ENCODE results near the gene BTRC.
A peak's percentile ranks its signal among the peaks of the same experiment; 100 is the strongest.
"Not testable (repeated sequence)": the region's sequence is repeated elsewhere in the genome, so short reads cannot be mapped to it uniquely, and the experiment has no call there.

Gene BTRC

DNA sequence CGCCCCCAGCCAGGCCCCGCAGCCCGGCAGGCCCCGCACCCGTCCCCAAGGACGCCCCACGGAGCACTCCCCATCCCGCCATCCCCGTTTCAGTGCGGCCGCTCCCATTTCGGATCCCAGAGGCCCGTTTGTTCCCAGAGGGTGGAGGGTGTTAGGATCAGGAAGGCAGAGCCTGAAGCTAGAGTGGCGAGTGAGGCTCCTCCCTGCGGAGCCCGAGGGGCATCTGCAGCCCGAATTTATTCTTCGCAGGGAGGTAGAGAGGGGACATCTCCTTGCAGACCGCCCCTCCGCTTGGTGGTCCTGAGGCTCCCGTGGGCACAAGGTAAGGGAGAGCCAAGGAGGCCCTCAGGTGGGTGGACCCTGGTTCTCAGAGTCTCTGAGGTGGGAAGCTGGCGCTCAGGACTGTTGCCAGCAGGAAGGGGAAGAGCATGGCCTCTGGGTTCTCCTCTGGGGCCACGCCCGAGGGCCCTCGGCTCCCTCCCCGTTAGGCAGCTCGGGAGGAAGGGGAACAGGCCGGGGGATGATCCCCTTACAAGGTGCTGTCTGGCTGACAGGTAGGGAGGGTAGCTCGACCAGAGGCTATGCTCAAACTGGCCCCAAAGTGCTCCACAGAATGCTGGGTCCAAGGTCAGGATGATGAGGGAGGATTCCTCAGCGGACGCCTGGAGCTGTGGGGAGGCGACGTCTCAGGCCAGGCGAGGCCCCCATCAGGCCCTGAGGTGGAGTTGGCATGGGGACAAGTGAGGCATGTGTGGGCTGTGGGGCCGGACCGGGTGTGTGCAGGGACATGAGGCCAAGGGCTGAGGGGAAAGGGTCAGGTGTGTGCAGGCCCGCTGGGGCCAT is 216.7 kb downstream of the BTRC start:
- DNase-seq, result no peak

DNA sequence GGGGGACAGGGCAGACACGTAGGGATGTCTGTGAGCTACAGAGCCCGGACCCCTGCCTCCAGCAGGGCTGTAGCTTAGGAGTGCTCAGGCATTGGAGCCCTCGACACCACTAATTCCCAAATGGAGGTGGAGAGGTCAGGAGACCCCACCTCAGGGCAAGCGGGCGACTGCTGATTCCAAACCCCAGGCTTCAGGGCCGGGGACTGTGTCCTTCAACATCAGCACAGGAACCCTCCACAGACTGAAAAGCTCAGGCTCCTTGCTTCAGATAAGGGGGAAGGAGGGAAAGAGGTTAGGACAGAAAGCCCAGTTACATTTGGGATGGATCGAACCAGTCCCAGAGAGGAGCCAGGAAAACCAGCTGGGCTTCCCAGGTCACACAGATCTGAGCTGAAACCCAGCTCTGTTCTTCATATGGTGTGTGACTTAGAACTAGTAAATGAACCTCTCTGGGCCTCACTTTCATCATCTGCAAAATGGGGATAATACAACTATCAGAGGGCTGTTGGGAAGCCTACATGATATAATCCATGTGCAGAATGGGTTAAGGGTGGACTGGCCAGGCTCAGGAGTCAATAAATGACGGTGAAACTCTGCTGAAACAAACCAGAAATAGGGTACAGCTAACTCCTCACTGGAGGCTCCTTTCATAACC is 217.4 kb downstream of the BTRC start:
- DNase-seq, result no peak

- DNase-seq, result no peak
Observed at GRCh38 chr10:101572126-101572525, 218.2 kb downstream of the BTRC start.

- no peak for DNase-seq
Observed at GRCh38 chr10:101572785-101573184, 218.8 kb downstream of the BTRC start.

DNA sequence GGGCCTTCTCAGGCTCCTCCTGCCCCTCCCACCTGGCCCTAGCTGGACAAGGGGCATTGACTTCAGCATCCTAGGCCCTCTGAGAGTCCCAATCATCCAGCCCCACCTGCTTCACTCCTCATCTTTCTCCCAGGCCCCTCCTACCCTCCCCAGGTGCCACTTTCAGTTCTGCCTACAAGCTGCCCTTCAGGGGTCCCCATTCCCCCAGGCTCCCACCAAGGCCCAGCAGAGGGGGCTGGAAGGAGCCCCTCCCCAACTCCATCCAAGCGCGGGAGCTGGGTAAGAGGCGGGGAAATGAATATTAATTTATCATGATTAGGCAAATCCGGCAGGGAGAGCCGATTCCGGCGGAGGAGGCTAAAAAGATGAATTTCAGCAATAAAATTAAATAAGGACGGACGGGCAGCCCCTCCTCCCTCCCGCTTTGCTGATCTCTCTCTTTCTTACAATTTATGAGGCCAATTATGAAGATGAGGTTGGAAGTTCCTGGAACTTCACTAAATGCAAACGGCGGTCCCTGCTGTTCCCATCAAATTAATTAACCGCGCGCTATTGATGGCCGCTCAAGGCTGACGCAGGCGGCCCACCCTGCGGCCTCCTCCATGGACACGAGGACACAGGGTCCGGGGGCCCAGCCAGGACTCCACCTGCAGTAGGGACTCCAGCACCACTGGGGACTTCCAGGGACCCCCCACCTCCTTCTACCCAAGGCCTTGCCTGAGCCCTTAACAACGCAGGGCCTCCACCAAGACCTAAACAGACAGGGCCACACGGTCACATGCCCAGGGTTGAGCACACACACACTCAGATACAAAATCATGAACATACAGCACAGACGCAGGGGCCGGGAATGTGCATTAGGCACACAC is 220.2 kb downstream of the BTRC start:
- no peak for DNase-seq

GRCh38 chr10:101575091-101575490 is 221.1 kb downstream of the BTRC start:
- no peak for DNase-seq

DNA sequence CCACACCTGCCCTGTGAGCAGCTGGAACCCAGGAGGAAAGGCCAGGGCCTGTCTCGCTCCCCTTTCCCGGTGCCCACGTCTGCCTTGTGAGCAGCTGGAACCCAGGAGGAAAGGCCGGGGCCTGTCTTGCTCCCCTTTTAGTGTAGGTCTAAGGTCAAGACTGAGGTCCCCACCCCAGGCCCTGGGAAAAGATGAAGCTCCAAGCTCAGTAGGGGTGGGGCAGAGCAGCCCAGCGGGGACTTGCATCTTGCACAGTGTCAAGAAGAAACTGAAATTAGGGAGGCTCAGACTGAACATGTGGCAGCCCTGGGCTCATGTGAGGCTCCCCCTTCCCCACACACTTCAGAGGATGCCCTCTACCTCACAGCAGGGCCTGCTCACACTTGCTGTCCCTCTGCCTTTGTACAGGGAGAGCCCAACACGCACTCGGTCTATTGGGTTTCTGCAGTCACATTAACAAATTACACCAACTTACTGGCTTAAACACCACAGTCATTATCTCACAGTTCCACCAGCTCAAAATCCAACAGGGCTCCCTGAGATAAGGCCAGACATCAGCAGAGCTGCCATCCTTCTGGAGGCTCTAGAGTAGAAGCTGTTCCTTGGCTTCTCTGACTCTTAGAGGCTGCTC is 221.7 kb downstream of the BTRC start:
- no peak for DNase-seq

GRCh38 chr10:101576211-101576863 is 222.4 kb downstream of the BTRC start:
- DNase-seq, result no peak

DNA sequence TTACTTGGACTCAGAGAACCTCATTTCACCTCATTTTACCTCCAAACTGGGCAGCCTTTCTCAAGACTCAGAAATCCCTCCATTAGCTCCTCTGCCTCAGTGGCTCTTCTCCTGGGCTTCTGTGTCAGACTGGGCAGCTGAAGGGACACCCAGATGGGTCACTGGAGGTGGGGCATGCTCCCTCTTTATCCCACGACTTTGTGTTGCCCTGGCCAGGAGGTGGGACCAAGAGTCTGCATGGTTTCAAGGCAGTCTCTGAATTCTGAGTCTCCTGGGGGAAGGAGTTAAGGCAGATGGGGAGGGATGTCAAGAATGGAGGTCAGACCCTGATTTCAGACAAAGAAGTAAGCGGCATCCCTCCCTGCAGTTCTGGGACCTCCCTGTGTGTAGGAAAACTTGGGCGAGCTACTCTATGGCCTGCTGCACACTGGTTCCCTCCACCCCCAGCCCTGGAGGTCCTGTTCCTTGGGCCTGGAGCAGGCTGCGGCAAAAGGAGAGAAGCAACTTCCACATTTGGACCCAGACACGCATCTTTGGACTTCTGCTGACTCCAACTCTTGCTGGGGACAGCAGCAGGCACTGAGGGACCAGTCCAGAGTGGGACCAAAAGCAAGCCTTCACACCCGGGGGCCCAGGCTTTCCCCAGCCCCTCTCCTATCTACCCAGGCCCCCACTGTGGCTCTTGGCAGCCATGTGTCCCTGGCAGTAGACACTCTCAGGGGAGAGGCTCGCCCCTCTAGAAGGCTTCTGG is 223.3 kb downstream of the BTRC start:
- DNase-seq, result no peak

GRCh38 chr10:101578192-101578591 is 224.2 kb downstream of the BTRC start:
- DNase-seq, result no peak

DNA sequence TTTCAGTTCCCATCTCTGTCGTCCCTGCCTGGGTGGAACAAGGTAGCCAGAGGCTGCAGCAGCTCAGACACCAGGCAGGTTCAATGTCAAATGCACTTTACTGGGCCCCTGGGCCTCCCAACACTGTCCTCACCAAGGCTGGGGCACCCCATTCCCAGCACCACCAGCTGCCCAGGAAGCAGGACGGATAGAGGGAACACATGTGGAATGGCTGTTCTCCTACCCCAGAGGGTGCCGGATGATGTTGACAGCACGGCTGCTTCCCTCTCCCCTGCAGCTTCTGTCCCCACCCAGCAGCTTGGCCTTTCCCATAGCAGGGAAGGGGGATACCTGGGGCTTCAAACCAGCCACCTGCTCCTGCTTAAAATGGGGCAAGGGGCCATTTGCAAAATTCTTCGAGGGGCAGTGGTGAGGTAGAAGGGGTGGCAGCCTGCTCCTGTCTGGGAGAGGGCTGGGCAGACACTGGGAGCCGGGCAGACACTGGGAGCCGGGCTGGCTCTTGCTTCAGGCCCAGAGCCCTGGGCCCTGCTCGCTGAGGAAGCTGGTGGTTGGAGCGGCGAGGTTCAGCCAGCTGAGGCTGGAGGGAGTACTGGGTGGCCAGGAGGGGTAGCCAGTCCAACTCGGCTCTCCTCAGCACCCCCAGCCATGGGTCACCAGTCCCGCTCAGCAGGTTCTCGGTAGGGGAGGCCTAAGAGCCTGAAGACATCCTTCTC is 225.0 kb downstream of the BTRC start:
- no peak for DNase-seq

DNA sequence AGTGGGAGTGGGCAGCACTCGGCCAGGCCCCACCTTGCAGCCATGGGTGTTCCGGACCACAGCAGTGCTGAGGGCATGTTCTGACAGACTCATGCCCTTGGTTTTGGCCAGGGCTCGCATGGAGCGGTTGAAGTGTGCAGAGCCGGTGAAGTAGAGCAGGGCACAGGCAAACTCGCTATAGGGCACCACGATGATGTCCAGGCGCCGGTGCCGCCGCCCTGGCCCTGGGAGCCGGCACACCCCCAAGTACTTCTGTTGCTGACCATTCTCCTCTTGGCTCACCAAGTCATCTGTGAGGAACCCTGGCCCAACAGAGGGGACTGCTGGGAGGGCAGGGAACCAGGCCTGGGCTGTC is 225.5 kb downstream of the BTRC start:
- no peak for DNase-seq

GRCh38 chr10:101580486-101581399 is 226.8 kb downstream of the BTRC start:
- no peak for DNase-seq

DNA sequence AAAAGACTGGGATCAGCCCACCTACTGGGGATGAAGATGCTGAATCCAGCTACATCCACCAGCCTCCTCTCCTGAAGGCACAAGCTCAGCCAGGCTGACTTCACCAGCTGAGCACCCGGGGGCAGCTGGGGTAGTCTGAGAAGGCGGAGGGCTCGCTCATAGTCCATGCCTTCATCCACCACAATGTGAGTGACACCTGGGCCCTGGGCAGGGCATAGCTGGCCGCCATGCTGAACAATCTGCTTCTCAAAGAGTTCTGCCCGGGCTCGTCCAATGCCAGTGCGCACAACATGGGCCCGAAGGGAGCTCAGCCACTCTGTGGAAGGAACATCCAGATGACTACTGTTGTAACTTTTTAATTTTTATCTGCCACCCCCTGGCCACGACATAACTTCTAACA is 231.9 kb downstream of the BTRC start:
- DNase-seq, result no peak

DNA sequence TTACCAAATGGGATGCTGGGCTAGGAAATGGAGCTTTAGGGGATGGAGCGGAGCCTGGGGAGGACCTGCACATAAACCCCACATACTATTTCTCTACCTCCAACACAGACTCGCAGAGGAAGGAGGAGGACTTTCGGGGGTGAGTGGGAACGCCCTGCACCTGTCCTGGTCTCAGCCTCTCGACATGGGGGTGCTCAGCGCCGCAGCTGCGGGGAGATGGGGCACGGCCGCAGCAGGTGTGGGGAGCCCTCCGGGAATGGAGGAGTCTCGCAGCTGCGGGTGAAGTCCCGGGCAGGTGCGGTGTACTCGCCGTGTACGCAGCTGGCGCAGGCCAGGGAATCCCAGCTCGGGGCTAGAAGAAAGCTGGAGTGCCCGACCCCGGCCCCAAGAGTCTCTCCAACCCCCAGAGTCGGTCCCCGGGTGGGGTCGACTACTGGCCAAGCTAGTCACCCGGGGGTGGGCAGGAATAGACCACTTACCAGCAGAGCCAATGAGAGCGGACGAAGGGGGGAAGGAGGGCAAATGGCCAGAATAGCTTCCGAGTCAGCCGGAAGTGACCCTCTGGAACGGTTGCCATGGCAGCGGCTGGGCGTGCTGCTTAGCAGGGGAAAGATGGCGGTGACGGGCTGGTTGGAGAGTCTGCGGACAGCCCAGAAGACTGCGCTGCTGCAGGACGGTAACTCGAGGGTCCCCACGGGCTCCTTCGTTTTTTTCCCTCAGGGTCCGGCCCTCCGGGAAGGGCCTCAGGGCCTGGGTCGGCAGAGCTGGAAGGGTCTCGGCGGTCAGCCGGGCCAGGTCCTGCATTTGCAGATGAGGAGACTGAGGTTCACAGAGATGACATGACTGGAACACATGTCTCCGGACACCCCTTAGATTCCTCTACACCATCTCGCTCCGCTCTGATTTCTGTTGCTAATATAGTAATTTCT is 234.0 kb downstream of the BTRC start, which contains the start of the genes DPCD and POLL:
DPCD (plus strand) TSS at position 597 of the 929 bp plus-strand sequence; CDS start at position 613, 16 bp downstream.
POLL (minus strand) TSS at position 533 of the 929 bp plus-strand sequence. CDS start 897 bp downstream, outside the sequence.
- DNase-seq, result peak; percentile 97

DNA sequence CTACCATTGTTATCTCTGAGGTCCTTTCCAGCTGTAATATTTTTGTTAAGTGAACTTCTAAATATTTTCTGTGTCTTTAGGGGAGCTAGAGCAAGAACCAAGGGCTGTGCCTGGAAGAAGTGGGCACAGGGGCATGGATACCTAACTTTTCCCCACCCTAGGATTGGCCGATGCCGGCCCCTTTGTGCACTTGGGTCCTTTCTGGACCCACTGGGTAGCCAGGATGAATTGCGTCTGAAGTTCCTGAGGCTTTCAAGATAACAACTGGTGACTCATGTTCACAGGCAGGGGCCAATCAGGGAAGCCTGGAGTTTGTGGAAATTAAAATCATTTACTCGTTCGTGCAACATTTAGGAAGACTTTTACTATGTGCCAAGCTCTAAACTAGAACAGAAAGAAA is 234.9 kb downstream of the BTRC start:
- DNase-seq, result no peak

DNA sequence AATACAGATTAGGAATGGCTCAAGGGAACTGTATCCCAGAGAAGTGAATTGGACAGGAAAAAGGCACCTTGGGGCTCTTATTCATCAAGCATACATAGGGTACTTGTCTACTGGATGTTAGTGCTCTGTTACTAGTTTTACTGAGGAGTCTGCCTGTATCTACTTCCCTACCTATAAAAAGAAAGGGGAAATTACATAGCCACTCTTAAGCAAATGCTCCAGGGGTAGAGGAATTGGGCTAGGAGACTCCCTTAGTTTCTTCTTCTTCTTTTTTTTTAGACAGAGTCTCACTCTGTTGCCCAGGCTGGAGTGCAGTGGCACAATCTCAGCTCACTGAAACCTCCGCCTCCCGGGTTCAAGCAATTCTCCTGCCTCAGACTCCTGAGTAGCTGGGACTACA is 239.4 kb downstream of the BTRC start:
- not testable (repeated sequence) for DNase-seq
